ENCODE measurements around the gene HTR3C. TPM values are rescaled to one million over a fixed set of nuclear protein-coding genes. Genes with fewer than 3 reads are reported as not detected.

The HTR3C gene
- total RNA-seq, 6 donors from 2014 or later: 0.23 to 2.4 (median 1.5) TPM; not detected in 2

DNA sequence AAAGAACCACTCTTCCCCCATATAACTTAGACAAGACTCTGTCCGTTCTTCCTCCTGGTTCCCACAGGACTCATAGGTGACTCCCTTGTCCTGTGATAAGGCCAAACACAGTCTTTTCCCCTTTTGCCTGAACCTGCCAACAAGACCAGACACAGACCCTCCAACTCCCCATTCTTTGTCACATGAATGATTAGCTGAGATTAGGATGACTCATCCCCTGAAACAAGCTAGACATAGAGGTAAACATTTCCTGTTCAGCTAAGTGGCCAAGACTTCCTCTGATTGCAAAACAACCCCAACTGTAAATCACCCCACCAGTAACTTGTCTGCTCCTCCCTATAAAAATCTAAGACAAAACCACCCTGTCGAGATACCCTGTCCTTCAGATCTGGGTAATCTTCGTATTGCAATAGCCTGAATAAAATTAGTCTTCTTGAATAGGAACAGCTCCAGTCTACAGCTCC lies 32.6 kb downstream of the HTR3C start:
- TF ChIP-seq POLR2A (IDR thresholded peaks at IDR 0.05) (no peak), CTCF (IDR thresholded peaks at IDR 0.05) (no peak), EP300 (IDR thresholded peaks at IDR 0.05) (no peak), POLR2AphosphoS5 (IDR thresholded peaks at IDR 0.05) (no peak)
- Histone ChIP-seq H3K27me3 (no peaks in the 10 kb centered on the region), H3K9me3 (peaks cover 0 to 3% (median 0%) of the 10 kb centered on the region in 4 donors), H3K27ac (no peak overlapping the region), H3K4me3 (no peak overlapping the region), H3K36me3 (no peaks in the 10 kb centered on the region), H3K4me1 (no peaks in the 10 kb centered on the region)
- ATAC-seq (ENCODE audit: low FRiP score in 2 of 2) (no peak), DNase-seq (no peak)
- 34 to 46% methylated on average over 3 of the region's 3 CpGs for WGBS, 2 donors

DNA sequence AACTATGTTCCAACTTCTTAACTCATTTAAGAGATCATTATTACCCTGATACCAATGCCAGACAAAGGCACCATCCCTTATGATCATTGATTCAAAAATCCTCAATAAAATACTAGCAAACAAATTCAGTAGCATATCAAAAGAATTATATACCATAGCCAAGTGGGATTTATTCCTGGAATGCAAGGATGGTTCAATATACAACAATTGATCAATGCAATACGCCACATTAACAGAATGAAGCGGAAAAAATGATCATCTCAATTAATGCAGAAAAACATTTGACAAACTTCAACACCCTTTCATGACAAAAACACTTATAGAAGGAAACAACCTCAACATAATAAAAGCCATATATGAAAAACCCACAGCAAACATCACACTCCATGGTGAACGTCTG lies 39.4 kb downstream of the HTR3C start:
- DNase-seq: no peak
- TF ChIP-seq POLR2A (IDR thresholded peaks at IDR 0.05): no peak
- no peak for TF ChIP-seq POLR2AphosphoS5 (IDR thresholded peaks at IDR 0.05)
- TF ChIP-seq EP300 (IDR thresholded peaks at IDR 0.05): no peak
- TF ChIP-seq CTCF (IDR thresholded peaks at IDR 0.05): no peak
- 93 to 95% methylated on average over 3 of the region's 3 CpGs for WGBS, 2 donors
- no peaks in the 10 kb centered on the region for H3K27me3 ChIP-seq
- no peaks in the 10 kb centered on the region for H3K36me3 ChIP-seq
- ATAC-seq (ENCODE audit: low FRiP score in 2 of 2): no peak
- peaks cover 7 to 17% (median 10%) of the 10 kb centered on the region in 4 donors for H3K9me3 ChIP-seq
- H3K4me1 ChIP-seq: no peaks in the 10 kb centered on the region
- no peak overlapping the region for H3K4me3 ChIP-seq
- H3K27ac ChIP-seq: no peak overlapping the region

DNA sequence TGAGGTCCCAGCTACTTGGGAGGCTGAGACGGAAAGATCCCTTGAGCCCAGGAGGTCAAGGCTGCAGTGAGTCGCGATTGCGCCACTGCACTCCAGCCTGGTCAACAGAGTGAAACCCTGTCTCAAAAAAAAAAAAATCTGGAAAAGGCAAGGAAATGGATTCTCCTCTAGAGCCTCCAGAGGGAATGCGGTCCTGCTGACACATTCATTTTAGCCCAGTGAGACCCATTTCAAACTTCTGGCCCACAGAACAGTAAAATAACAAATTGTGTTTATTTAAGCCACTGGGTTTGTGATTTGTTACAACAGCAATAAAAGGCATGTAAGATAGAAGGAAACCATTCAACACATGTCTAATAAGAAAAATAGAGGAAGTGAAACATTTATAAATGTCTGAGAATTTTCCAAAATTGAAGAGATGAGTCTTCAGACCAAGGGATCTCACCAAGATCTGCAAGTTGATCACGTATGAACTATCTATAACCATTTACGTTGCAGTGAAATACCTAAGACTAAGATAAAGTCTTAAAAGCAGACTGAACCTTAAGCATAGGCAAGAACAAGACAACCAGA lies 44.0 kb downstream of the HTR3C start, which contains the start of gene HTR3E:
Gene HTR3E, plus strand, starts transcription at position 254 of the 573 bp plus-strand sequence. CDS start 466 bp downstream, outside the sequence.
- Histone ChIP-seq H3K36me3 (no peaks in the 10 kb centered on the region), H3K9me3 (peaks cover 7 to 12% (median 9%) of the 10 kb centered on the region in 4 donors), H3K4me1 (no peaks in the 10 kb centered on the region), H3K27ac (no peak within 1 kb of the TSS), H3K27me3 (no peaks in the 10 kb centered on the region), H3K4me3 (no peak within 1 kb of the TSS)
- WGBS, 2 donors: 91% methylated on average over 7 of the region's 7 CpGs
- no peak for ATAC-seq (ENCODE audit: low FRiP score in 2 of 2)
- no peak for DNase-seq
- no peak for TF ChIP-seq POLR2AphosphoS5 (IDR thresholded peaks at IDR 0.05)
- TF ChIP-seq POLR2A (IDR thresholded peaks at IDR 0.05): no peak
- TF ChIP-seq EP300 (IDR thresholded peaks at IDR 0.05): no peak
- TF ChIP-seq CTCF (IDR thresholded peaks at IDR 0.05): no peak

DNA sequence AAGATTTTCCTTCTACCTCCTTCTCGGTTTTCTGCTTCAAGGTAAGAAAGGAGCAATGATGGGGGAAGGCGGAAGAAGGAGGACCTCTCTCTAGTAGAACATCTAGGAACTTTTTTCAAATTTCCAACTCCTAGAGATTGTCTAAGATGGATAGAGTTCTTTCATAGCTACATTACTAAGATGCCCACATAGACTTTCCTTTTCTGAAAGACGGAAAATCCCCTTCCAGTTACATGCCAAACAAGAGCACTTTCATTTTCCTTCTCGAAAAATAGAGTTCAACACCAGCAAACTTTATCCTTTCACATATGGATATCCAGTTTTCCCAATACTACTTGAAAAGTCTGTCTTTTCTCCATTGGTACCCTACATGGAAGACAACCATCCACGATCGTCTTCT lies 44.7 kb downstream of the HTR3C start:
- H3K36me3 ChIP-seq: no peaks in the 10 kb centered on the region
- no peaks in the 10 kb centered on the region for H3K4me1 ChIP-seq
- no peak for ATAC-seq (ENCODE audit: low FRiP score in 2 of 2)
- TF ChIP-seq EP300 (IDR thresholded peaks at IDR 0.05): no peak
- no peak for TF ChIP-seq CTCF (IDR thresholded peaks at IDR 0.05)
- no peak for TF ChIP-seq POLR2A (IDR thresholded peaks at IDR 0.05)
- no peak for TF ChIP-seq POLR2AphosphoS5 (IDR thresholded peaks at IDR 0.05)
- H3K27ac ChIP-seq: no peak overlapping the region
- no peaks in the 10 kb centered on the region for H3K27me3 ChIP-seq
- no peak for DNase-seq
- WGBS, 2 donors: 88 to 90% methylated on average over 6 of the region's 6 CpGs
- H3K9me3 ChIP-seq: peaks cover under 1 to 6% (median 4%) of the 10 kb centered on the region in 4 donors
- no peak overlapping the region for H3K4me3 ChIP-seq
